Ureter (tissue), 1 donor: Measurements from ENCODE around the gene CDH16. TPM values are rescaled to one million over a fixed set of nuclear protein-coding genes. Genes with fewer than 3 reads are reported as not detected.
"Not testable (repeated sequence)": the region's sequence is repeated elsewhere in the genome, so short reads cannot be mapped to it uniquely, and the experiment has no call there.

Source experiments
- DNase-seq: peaks from one replicate; pipeline ENCODE4 v3.0.0-alpha.2; 2020; ENCODE audit warnings: low spot score
- total RNA-seq: library from RNA; stranded (reverse); gene quantifications from one replicate; pipeline ENCODE4 v1.2.4, GENCODE V29; 2023
- donor health status: DM: yes; HTN: yes; CAD: no.

The CDH16 gene
- total RNA-seq, 1 donor from 2014 or later, result not detected

GRCh38 chr16:66872559-66872942, 46.1 kb downstream of the CDH16 start:
- DNase-seq, result no peak

- DNase-seq, result no peak
Measured at GRCh38 chr16:66871840-66872239, 46.8 kb downstream of the CDH16 start.

- DNase-seq, result not testable (repeated sequence)
Measured at GRCh38 chr16:66871363-66871762, 47.3 kb downstream of the CDH16 start.

GRCh38 chr16:66869424-66869823, 49.3 kb downstream of the CDH16 start:
- no peak for DNase-seq

GRCh38 chr16:66863707-66864106, 55.0 kb downstream of the CDH16 start:
- DNase-seq, result no peak

- DNase-seq, result no peak
Measured at GRCh38 chr16:66862023-66862520, 56.6 kb downstream of the CDH16 start.

- no peak for DNase-seq
Measured at GRCh38 chr16:66859397-66860068, 59.2 kb downstream of the CDH16 start.

GRCh38 chr16:66858740-66859396, 59.8 kb downstream of the CDH16 start:
- DNase-seq, result no peak

Other genes starting within 250 kb of the CDH16 start
- gene CMTM4, start 222.1 kb downstream of the CDH16 start, total RNA-seq, result 31.6 TPM
- gene DYNC1LI2, start 167.3 kb downstream of the CDH16 start, total RNA-seq, result 143 TPM
- 1.0 TPM for gene TERB1, start 117.3 kb downstream of the CDH16 start, total RNA-seq
- gene NAE1, start 87.9 kb downstream of the CDH16 start, total RNA-seq, result 67.8 TPM
- gene CA7, start 74.5 kb downstream of the CDH16 start, total RNA-seq, result not detected
- 11.5 TPM for gene PDP2, start 38.4 kb downstream of the CDH16 start, total RNA-seq
- gene RRAD, start 6.7 kb upstream of the CDH16 start, total RNA-seq, result 7.7 TPM
- 71.8 TPM for gene CIAO2B, start 15.5 kb upstream of the CDH16 start, total RNA-seq
- 56.3 TPM for gene CES2, start 16.6 kb upstream of the CDH16 start, total RNA-seq
- 0.29 TPM for gene CES3, start 42.4 kb upstream of the CDH16 start, total RNA-seq
- 17.7 TPM for gene CES4A, start 69.7 kb upstream of the CDH16 start, total RNA-seq
- 53.5 TPM for gene CBFB, start 110.3 kb upstream of the CDH16 start, total RNA-seq
- gene PHAF1, start 191.1 kb upstream of the CDH16 start, total RNA-seq, result 19.4 TPM
- 14.5 TPM for gene B3GNT9, start 232.1 kb upstream of the CDH16 start, total RNA-seq
- 20.5 TPM for gene TRADD, start 241.0 kb upstream of the CDH16 start, total RNA-seq
- 12.5 TPM for gene FBXL8, start 241.1 kb upstream of the CDH16 start, total RNA-seq
- gene HSF4, start 245.9 kb upstream of the CDH16 start, total RNA-seq, result 52.0 TPM